ENCODE measurements around the gene RPIA. TPM values are rescaled to one million over a fixed set of nuclear protein-coding genes. Genes with fewer than 3 reads are reported as not detected.

RPIA gene
- total and polyA plus RNA-seq, 7 experiments from 2014 or later: 16.4 to 65.3 (median 25.1) TPM

DNA sequence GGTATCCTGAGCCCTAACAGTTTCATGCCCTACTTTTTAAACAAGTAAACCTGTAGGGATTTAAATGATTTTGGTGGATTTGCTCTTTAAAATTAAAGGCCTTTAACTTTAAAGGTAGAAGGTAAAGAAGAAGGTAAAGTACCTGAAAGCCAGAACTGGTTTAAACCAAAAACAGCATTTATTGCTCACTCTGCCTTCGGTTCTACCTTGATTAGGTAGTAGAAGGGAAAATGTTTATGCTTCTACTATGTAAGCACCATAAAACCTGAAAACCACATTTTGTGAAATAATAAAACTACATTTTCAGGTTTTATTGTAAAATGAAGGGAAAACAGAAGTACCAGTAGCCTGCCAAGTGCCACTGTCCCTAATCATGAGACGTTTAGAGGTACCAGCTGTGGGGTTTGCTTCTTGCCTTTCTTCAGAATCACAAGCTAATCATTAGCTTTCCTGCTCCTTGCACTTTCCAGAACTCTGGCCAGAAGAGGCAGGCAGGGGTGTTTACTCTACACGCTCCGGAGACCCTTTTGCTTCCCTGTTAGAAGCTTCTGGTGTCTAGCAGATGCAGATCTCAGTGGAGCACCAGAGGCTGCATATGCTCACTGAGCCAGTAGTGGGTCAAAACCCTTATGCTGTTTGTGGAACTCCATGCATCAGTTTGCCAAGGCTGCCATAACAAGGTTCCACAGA lies 33.3 kb downstream of the RPIA start:
- intact Hi-C loops (cut with micrococcal nuclease): no loop called here
- Mint-ChIP-seq H3K27me3 (no peaks in the 10 kb centered on the region), H3K27ac (no peak overlapping the region), H3K36me3 (peaks cover 6 to 28% (median 17%) of the 10 kb centered on the region in 5 donors), H3K4me1 (peaks cover 8 to 59% (median 26%) of the 10 kb centered on the region in 7 donors), H3K9me3 (peaks cover 0 to 2% (median 0%) of the 10 kb centered on the region in 11 donors), H3K4me3 (no peak overlapping the region)
- ChIA-PET POLR2A (no interaction called here), CTCF (no interaction called here)
- H3K27me3 ChIP-seq (ENCODE audit: control insufficient read depth in 2 of 2, insufficient read depth in 2 of 2, low read length in 2 of 2): no peaks in the 10 kb centered on the region
- no peaks in the 10 kb centered on the region for H3K36me3 ChIP-seq (ENCODE audit: control insufficient read depth in 2 of 3, insufficient read depth in 3 of 3, low read length in 3 of 3)
- no peak for ATAC-seq
- H3K4me1 ChIP-seq (ENCODE audit: control insufficient read depth in 2 of 2, insufficient read depth in 2 of 2, low read length in 2 of 2): no peaks in the 10 kb centered on the region
- H3K4me3 ChIP-seq (ENCODE audit: low read length): no peak overlapping the region
- no peak overlapping the region for H3K27ac ChIP-seq (ENCODE audit: low read depth, low read length)
- DNase-seq: no peak
- H3K9me3 ChIP-seq (ENCODE audit: control insufficient read depth in 2 of 3, low read length in 3 of 3): no peaks in the 10 kb centered on the region

DNA sequence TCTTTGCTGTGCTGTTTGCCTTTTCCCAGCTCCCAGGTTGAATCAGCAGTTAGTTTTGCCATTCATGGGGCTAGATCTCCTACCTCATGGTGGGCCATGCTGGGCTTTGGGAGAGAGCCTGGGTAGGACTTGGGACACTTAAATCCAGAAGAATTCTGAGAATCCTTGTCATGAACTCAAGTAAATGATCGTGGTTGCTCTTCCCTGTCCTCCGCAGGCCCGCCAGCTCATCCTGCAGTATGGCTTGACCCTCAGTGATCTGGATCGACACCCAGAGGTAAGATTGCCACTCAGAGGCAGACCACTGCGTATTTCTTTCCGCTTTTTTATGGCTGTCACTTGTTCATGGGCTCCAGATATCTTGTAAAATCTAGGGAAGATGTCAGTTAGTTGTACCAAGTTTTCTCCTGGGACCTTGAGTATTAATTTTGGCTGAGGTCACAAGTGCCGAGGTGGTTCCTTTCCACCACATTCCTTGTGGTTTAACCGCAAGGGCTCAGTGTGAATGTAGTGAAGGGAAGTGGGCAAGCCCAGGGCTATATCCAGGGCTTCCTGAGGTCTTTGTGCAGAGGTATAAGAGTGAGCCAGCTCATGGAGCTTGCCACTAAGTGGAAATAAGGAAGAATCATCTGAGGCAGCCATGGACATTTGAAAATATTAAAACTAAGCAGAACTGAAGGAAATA lies 37.7 kb downstream of the RPIA start:
- CTCF ChIA-PET: interaction anchor here (2.1 kb wide), 1 partner anchor 9 kb away, joined by 7 read pairs; no protein-coding TSS in a partner anchor
- H3K27ac Mint-ChIP-seq: peak overlapping the region in 4 of 9 donors; percentile 35 to 74 (median 58)
- no peak overlapping the region for H3K4me3 ChIP-seq (ENCODE audit: low read length)
- ATAC-seq (no peak), DNase-seq (no peak)
- H3K27me3 ChIP-seq (ENCODE audit: control insufficient read depth in 2 of 2, insufficient read depth in 2 of 2, low read length in 2 of 2): no peaks in the 10 kb centered on the region
- intact Hi-C loops (cut with micrococcal nuclease): no loop called here
- H3K36me3 Mint-ChIP-seq: peaks cover 4 to 18% (median 9%) of the 10 kb centered on the region in 5 donors
- H3K4me3 Mint-ChIP-seq: no peak overlapping the region
- H3K27me3 Mint-ChIP-seq: no peaks in the 10 kb centered on the region
- no peaks in the 10 kb centered on the region for H3K9me3 ChIP-seq (ENCODE audit: control insufficient read depth in 2 of 3, low read length in 3 of 3)
- H3K4me1 Mint-ChIP-seq: peaks cover 13 to 46% (median 19%) of the 10 kb centered on the region in 7 donors
- POLR2A ChIA-PET: no interaction called here
- H3K36me3 ChIP-seq (ENCODE audit: control insufficient read depth in 2 of 3, insufficient read depth in 3 of 3, low read length in 3 of 3): peaks cover 0 to 4% (median 3%) of the 10 kb centered on the region in 3 experiments
- no peaks in the 10 kb centered on the region for H3K9me3 Mint-ChIP-seq
- no peak overlapping the region for H3K27ac ChIP-seq (ENCODE audit: low read depth, low read length)
- H3K4me1 ChIP-seq (ENCODE audit: control insufficient read depth in 2 of 2, insufficient read depth in 2 of 2, low read length in 2 of 2): no peaks in the 10 kb centered on the region

DNA sequence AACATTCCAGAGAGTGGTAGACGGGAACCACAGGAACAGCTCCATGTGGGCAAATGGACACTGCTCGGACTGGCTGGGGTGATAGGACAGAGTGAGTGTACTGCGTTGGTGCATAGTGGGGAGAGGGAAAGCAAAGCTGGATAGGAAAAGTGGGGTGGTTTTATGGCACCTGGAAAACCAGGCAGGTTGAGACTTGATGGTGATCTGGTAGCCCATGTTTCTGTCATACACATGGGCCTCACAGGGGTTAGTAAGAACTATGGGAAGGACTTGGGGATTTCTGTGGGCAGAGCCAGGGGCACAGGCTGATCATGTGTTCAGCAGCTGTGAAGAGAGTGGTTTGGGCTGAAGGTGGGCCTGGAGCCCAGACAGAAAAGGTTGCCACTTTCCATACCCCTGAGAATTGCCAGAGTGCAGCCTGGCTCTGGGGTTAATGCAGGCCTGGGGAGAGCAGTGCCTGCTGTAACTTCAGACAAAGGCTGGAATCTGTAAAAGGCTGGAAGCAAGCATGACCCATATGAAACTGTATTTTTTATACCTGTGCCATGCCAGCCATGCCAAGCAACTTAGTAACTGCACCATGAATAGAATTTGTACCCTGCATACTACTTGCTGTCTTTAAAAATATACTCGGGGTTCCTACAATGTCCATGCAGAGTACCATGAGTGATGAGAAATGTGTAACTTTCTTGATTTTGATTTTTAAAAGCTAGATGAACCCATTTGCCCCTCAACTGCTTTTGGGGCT lies 41.9 kb downstream of the RPIA start:
- Mint-ChIP-seq H3K36me3 (peaks cover 3 to 32% (median 6%) of the 10 kb centered on the region in 5 donors), H3K9me3 (no peaks in the 10 kb centered on the region), H3K27me3 (no peaks in the 10 kb centered on the region), H3K4me3 (no peak overlapping the region), H3K4me1 (peaks cover 0 to 17% (median 11%) of the 10 kb centered on the region in 7 donors), H3K27ac (peak overlapping the region; percentile 14 to 86 (median 60))
- Histone ChIP-seq H3K36me3 (ENCODE audit: control insufficient read depth in 2 of 3, insufficient read depth in 3 of 3, low read length in 3 of 3) (peaks cover 0 to 38% (median 7%) of the 10 kb centered on the region in 3 experiments), H3K27me3 (ENCODE audit: control insufficient read depth in 2 of 2, insufficient read depth in 2 of 2, low read length in 2 of 2) (no peaks in the 10 kb centered on the region), H3K27ac (ENCODE audit: low read depth, low read length) (no peak overlapping the region), H3K9me3 (ENCODE audit: control insufficient read depth in 2 of 3, low read length in 3 of 3) (no peaks in the 10 kb centered on the region), H3K4me3 (ENCODE audit: low read length) (no peak overlapping the region), H3K4me1 (ENCODE audit: control insufficient read depth in 2 of 2, insufficient read depth in 2 of 2, low read length in 2 of 2) (no peaks in the 10 kb centered on the region)
- ChIA-PET CTCF (no interaction called here), POLR2A (no interaction called here)
- DNase-seq (no peak), ATAC-seq (no peak)
- intact Hi-C loops (cut with micrococcal nuclease): no loop called here

DNA sequence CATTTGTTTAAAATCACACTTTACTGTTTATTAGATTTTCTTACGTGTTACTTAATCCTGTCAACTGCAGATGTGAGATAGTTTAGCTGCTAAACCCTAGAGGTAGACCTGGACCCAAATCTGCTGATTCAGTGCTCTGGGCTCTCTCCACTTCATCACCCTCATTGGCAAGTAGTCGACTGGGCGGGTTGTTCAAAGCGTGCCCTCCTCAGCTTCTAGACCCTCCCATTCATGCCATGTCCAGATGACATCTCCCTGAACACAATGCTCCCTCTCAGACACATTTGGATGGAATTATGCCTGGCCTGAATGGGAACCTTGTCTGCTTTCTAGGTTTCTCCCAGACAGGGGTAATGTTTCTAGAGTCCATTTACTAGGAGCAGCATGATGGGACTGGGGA lies 43.7 kb downstream of the RPIA start:
- no peak overlapping the region for H3K4me3 Mint-ChIP-seq
- no peak for DNase-seq
- H3K9me3 Mint-ChIP-seq: no peaks in the 10 kb centered on the region
- ATAC-seq: no peak
- Histone ChIP-seq H3K9me3 (ENCODE audit: control insufficient read depth in 2 of 3, low read length in 3 of 3) (no peaks in the 10 kb centered on the region), H3K36me3 (ENCODE audit: control insufficient read depth in 2 of 3, insufficient read depth in 3 of 3, low read length in 3 of 3) (peaks cover 0 to 46% (median 7%) of the 10 kb centered on the region in 3 experiments), H3K27me3 (ENCODE audit: control insufficient read depth in 2 of 2, insufficient read depth in 2 of 2, low read length in 2 of 2) (no peaks in the 10 kb centered on the region), H3K27ac (ENCODE audit: low read depth, low read length) (no peak overlapping the region), H3K4me1 (ENCODE audit: control insufficient read depth in 2 of 2, insufficient read depth in 2 of 2, low read length in 2 of 2) (peaks cover 0 to under 1% of the 10 kb centered on the region in 2 donors), H3K4me3 (ENCODE audit: low read length) (no peak overlapping the region)
- peaks cover 0 to 11% (median 3%) of the 10 kb centered on the region in 7 donors for H3K4me1 Mint-ChIP-seq
- intact Hi-C loops (cut with micrococcal nuclease): no loop called here
- no peaks in the 10 kb centered on the region for H3K27me3 Mint-ChIP-seq
- H3K27ac Mint-ChIP-seq: peak overlapping the region in 7 of 9 donors; percentile 17 to 83 (median 45)
- ChIA-PET CTCF (no interaction called here), POLR2A (no interaction called here)
- H3K36me3 Mint-ChIP-seq: peaks cover 0 to 24% (median 5%) of the 10 kb centered on the region in 5 donors

DNA sequence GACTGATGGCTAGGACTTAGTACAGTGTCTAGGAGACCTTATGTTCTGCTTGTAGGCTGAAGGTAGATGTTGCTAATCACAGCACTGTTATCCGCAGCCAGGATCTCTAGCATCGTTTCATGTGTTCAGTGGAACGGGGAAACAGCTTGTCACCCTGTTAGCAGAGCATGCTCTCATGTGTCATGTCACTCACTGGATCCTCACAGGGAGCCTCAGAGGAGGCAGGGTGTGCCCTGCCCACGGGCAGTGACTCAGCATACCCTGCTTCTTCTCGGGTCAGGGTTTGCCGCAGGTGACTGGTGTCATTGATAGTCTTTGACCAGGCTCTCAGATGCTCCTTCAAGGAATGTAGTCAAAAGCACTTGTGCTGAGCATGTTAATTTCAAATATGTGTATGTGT lies 44.4 kb downstream of the RPIA start:
- H3K27ac Mint-ChIP-seq: peak overlapping the region in 5 of 9 donors; percentile 29 to 72 (median 52)
- Histone ChIP-seq H3K4me1 (ENCODE audit: control insufficient read depth in 2 of 2, insufficient read depth in 2 of 2, low read length in 2 of 2) (peaks cover 0 to 5% of the 10 kb centered on the region in 2 donors), H3K9me3 (ENCODE audit: control insufficient read depth in 2 of 3, low read length in 3 of 3) (no peaks in the 10 kb centered on the region), H3K36me3 (ENCODE audit: control insufficient read depth in 2 of 3, insufficient read depth in 3 of 3, low read length in 3 of 3) (peaks cover 0 to 46% (median 7%) of the 10 kb centered on the region in 3 experiments), H3K27me3 (ENCODE audit: control insufficient read depth in 2 of 2, insufficient read depth in 2 of 2, low read length in 2 of 2) (no peaks in the 10 kb centered on the region), H3K27ac (ENCODE audit: low read depth, low read length) (no peak overlapping the region), H3K4me3 (ENCODE audit: low read length) (no peak overlapping the region)
- no peaks in the 10 kb centered on the region for H3K9me3 Mint-ChIP-seq
- POLR2A ChIA-PET: no interaction called here
- CTCF ChIA-PET: no interaction called here
- H3K4me1 Mint-ChIP-seq: peaks cover 0 to 16% (median 10%) of the 10 kb centered on the region in 7 donors
- no peak overlapping the region for H3K4me3 Mint-ChIP-seq
- ATAC-seq: peak; percentile 28
- H3K36me3 Mint-ChIP-seq: peaks cover 0 to 31% (median 12%) of the 10 kb centered on the region in 5 donors
- intact Hi-C loops (cut with micrococcal nuclease): no loop called here
- DNase-seq: no peak
- no peaks in the 10 kb centered on the region for H3K27me3 Mint-ChIP-seq

DNA sequence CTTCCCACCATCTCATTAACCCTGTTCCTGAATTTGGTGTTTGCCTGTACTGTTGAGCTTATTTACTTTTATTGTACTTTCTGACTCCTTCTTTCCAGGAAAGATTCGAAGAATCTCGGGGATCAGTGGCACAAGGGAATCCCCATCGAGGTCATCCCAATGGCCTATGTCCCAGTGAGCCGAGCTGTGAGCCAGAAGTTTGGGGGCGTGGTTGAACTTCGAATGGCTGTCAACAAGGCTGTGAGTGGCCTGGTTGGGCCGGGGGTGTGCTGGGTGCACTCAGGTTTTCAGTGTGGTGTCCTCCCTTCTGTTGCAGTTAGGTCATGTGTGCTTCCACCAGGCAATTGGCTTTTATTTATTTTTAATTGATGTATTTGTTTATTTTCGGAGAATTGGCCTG lies 45.0 kb downstream of the RPIA start:
- DNase-seq: no peak
- ChIA-PET CTCF (no interaction called here), POLR2A (no interaction called here)
- Mint-ChIP-seq H3K36me3 (peaks cover 0 to 37% (median 18%) of the 10 kb centered on the region in 5 donors), H3K4me3 (no peak overlapping the region), H3K4me1 (peaks cover 0 to 22% (median 14%) of the 10 kb centered on the region in 7 donors), H3K27ac (peak overlapping the region in 5 of 9 donors; percentile 13 to 83 (median 29)), H3K9me3 (no peaks in the 10 kb centered on the region), H3K27me3 (no peaks in the 10 kb centered on the region)
- Histone ChIP-seq H3K27me3 (ENCODE audit: control insufficient read depth in 2 of 2, insufficient read depth in 2 of 2, low read length in 2 of 2) (no peaks in the 10 kb centered on the region), H3K9me3 (ENCODE audit: control insufficient read depth in 2 of 3, low read length in 3 of 3) (no peaks in the 10 kb centered on the region), H3K4me1 (ENCODE audit: control insufficient read depth in 2 of 2, insufficient read depth in 2 of 2, low read length in 2 of 2) (peaks cover 0 to 5% of the 10 kb centered on the region in 2 donors), H3K27ac (ENCODE audit: low read depth, low read length) (no peak overlapping the region), H3K36me3 (ENCODE audit: control insufficient read depth in 2 of 3, insufficient read depth in 3 of 3, low read length in 3 of 3) (peaks cover 0 to 46% (median 7%) of the 10 kb centered on the region in 3 experiments), H3K4me3 (ENCODE audit: low read length) (no peak overlapping the region)
- no peak for ATAC-seq
- intact Hi-C loops (cut with micrococcal nuclease): no loop called here
